Fibroblast of lung (primary cell): ENCODE data around the gene TSSK6.

ENCODE experiments used
- EZH2 ChIP-seq: IDR thresholded peaks from 2 replicates; pipeline ENCODE4 v1.5.1; 2012; ENCODE audit warnings: low read length, control low read depth, mild to moderate bottlenecking; ENCODE audit errors: missing control alignments
- TF ChIP-seq, protein P1 (sequence below), 2 donors: IDR thresholded peaks in 1 of 2; conservative IDR thresholded peaks in 1 of 2; 1 replicate in 1 of 2; 2 replicates in 1 of 2; pipeline ENCODE4 v1.5.1; 2011 to 2012; ENCODE audit warnings: low read length in 2 of 2, control low read depth in 1 of 2, inconsistent platforms in 1 of 2, low read depth in 1 of 2, mild to moderate bottlenecking in 1 of 2

GRCh38 chr19:19535311-19536191 lies 20.2 kb upstream of the TSSK6 start:
- TF ChIP-seq, protein P1, sequence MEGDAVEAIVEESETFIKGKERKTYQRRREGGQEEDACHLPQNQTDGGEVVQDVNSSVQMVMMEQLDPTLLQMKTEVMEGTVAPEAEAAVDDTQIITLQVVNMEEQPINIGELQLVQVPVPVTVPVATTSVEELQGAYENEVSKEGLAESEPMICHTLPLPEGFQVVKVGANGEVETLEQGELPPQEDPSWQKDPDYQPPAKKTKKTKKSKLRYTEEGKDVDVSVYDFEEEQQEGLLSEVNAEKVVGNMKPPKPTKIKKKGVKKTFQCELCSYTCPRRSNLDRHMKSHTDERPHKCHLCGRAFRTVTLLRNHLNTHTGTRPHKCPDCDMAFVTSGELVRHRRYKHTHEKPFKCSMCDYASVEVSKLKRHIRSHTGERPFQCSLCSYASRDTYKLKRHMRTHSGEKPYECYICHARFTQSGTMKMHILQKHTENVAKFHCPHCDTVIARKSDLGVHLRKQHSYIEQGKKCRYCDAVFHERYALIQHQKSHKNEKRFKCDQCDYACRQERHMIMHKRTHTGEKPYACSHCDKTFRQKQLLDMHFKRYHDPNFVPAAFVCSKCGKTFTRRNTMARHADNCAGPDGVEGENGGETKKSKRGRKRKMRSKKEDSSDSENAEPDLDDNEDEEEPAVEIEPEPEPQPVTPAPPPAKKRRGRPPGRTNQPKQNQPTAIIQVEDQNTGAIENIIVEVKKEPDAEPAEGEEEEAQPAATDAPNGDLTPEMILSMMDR (conservative IDR thresholded peaks at IDR 0.05 in 1 of 2, IDR thresholded peaks at IDR 0.05 in 1 of 2; ENCODE audit: low read depth in 1 of 2, low read length in 2 of 2): no peak
- TF ChIP-seq EZH2: no peak
